ENCODE data around the gene DDX19B.
A peak's percentile ranks its signal among the peaks of the same experiment; 100 is the strongest.
"Not testable (repeated sequence)": the region's sequence is repeated elsewhere in the genome, so short reads cannot be mapped to it uniquely, and the experiment has no call there.

DDX19B gene

DNA sequence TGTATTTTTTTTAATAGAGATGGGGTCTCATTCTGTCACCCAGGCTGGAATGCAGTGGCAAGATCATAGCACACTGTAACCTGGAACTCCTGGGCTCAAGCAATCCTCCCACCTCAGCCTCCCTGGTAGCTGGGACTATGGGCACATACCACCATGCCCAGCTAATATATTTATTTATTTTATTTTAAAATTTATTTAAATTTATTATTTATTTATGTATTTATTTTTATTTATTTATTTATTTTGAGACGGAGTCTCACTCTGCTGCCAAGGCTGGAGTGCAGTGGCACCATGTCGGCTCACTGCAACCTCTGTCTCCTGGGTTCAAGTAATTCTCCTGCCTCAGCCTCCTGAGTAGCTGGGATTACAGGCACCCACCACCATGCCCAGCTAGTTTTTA is 8.7 kb downstream of the DDX19B start:
- not testable (repeated sequence) for H3K27ac ChIP-seq (ENCODE audit: low read depth, low read length); H2AFZ ChIP-seq (ENCODE audit: low read length, unreplicated experiment); H3K27me3 ChIP-seq (ENCODE audit: insufficient read depth, low read length); H3K36me3 ChIP-seq (ENCODE audit: insufficient read depth, low read length); H3K4me3 ChIP-seq (ENCODE audit: low read depth, low read length); H3K4me1 ChIP-seq (ENCODE audit: control insufficient read depth, insufficient read depth, low read length, unreplicated experiment)
- peaks cover 38% of the 10 kb centered on the region for H3K79me2 ChIP-seq (ENCODE audit: control insufficient read depth, insufficient read depth, low read length, unreplicated experiment)

- H2AFZ ChIP-seq (ENCODE audit: low read length, unreplicated experiment), result no peak overlapping the region
- H3K27ac ChIP-seq (ENCODE audit: low read depth, low read length), result no peak overlapping the region
- H3K4me1 ChIP-seq (ENCODE audit: control insufficient read depth, insufficient read depth, low read length, unreplicated experiment), result peaks cover 4% of the 10 kb centered on the region
- H3K79me2 ChIP-seq (ENCODE audit: control insufficient read depth, insufficient read depth, low read length, unreplicated experiment), result no peaks in the 10 kb centered on the region
- H3K36me3 ChIP-seq (ENCODE audit: insufficient read depth, low read length), result peaks cover 11% of the 10 kb centered on the region
- H3K4me3 ChIP-seq (ENCODE audit: low read depth, low read length), result no peak overlapping the region
- H3K27me3 ChIP-seq (ENCODE audit: insufficient read depth, low read length), result no peaks in the 10 kb centered on the region
These were observed 21.1 kb downstream of the DDX19B start for GRCh38 chr16:70320121-70320520.

DNA sequence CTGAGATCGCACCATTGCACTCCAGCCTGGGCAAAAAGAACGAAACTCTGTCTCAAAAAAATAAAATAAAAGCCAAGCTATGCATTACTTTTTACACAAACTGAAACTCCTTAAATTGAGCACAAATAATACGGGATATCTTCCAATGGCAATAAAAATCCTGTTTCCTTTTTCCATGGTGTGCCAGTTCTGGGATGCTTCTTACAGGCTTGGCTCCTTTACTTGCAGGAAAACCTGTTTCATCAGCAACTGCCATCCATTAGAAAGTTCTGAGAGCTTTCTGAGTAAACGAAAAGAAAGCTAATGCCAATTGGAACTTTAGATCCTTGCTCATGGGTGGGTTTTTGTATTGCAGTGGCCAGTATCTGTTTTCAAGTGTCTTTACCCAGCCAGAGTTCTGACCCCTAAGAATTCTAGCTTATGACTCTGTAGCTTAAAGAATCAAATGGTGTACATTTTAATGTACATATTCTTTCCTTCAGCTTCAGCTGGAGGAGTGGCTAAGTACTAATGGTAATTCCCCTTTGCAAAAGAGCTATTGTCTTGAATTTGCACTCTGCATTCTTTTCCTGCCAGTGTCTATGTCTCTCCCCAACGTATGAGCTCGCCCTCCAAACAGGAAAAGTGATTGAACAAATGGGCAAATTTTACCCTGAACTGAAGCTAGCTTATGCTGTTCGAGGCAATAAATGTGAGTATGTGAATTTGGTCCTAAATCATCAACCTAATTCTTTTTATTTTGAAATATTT is 26.2 kb downstream of the DDX19B start:
- H3K27ac ChIP-seq (ENCODE audit: low read depth, low read length), result no peak overlapping the region
- H3K4me1 ChIP-seq (ENCODE audit: control insufficient read depth, insufficient read depth, low read length, unreplicated experiment), result peaks cover 4% of the 10 kb centered on the region
- no peak overlapping the region for H2AFZ ChIP-seq (ENCODE audit: low read length, unreplicated experiment)
- H3K79me2 ChIP-seq (ENCODE audit: control insufficient read depth, insufficient read depth, low read length, unreplicated experiment), result no peaks in the 10 kb centered on the region
- H3K36me3 ChIP-seq (ENCODE audit: insufficient read depth, low read length), result peaks cover 10% of the 10 kb centered on the region
- H3K27me3 ChIP-seq (ENCODE audit: insufficient read depth, low read length), result no peaks in the 10 kb centered on the region
- no peak overlapping the region for H3K4me3 ChIP-seq (ENCODE audit: low read depth, low read length)

GRCh38 chr16:70331091-70331490 is 32.1 kb downstream of the DDX19B start:
- H3K4me1 ChIP-seq (ENCODE audit: control insufficient read depth, insufficient read depth, low read length, unreplicated experiment), result no peaks in the 10 kb centered on the region
- H3K27me3 ChIP-seq (ENCODE audit: insufficient read depth, low read length), result no peaks in the 10 kb centered on the region
- peaks cover 4% of the 10 kb centered on the region; the same call in 1 of the 2 replicates for H3K36me3 ChIP-seq (ENCODE audit: insufficient read depth, low read length)
- no peak overlapping the region for H2AFZ ChIP-seq (ENCODE audit: low read length, unreplicated experiment)
- H3K79me2 ChIP-seq (ENCODE audit: control insufficient read depth, insufficient read depth, low read length, unreplicated experiment), result no peaks in the 10 kb centered on the region
- no peak overlapping the region for H3K4me3 ChIP-seq (ENCODE audit: low read depth, low read length)
- H3K27ac ChIP-seq (ENCODE audit: low read depth, low read length), result no peak overlapping the region

DNA sequence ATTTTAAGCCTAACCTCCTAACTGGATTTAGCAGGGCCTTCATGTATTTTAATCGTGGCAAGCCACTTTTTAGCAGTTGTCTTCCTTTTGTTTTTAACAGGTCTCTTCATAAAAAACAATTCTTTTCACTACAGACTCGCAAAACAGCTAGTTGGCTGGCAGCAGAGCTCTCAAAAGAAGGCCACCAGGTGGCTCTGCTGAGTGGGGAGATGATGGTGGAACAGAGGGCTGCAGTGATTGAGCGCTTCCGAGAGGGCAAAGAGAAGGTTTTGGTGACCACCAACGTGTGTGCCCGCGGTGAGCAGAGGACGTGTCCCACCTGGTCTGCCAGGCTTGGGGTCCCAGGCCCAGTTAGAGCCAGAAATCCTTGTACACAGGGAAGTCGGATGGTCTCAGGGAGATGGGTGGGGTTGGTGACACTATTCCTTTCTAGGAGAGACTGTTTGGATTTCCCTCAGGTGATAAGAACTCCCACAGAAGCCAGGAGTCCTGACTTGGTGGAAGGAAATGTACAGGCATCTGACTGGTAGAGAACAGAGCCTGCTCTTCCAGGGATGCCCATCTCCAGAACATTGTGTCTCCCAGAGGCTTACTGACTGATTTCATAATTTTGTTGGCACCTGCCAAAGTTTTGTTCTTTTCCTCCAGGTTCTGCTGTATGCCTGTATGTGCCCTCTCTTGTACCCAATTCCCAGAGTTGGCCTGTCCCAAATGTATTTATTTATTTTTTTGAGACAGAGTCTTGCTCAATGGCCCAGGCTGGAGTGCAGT is 32.8 kb downstream of the DDX19B start:
- Histone ChIP-seq H3K36me3 (ENCODE audit: insufficient read depth, low read length) (peaks cover 4% of the 10 kb centered on the region; the same call in 1 of the 2 replicates), H3K27ac (ENCODE audit: low read depth, low read length) (no peak overlapping the region)

GRCh38 chr16:70332728-70333127 is 33.7 kb downstream of the DDX19B start:
- not testable (repeated sequence) for H3K27ac ChIP-seq (ENCODE audit: low read depth, low read length); H3K79me2 ChIP-seq (ENCODE audit: control insufficient read depth, insufficient read depth, low read length, unreplicated experiment); H3K27me3 ChIP-seq (ENCODE audit: insufficient read depth, low read length); H3K4me3 ChIP-seq (ENCODE audit: low read depth, low read length); H2AFZ ChIP-seq (ENCODE audit: low read length, unreplicated experiment); H3K36me3 ChIP-seq (ENCODE audit: insufficient read depth, low read length); H3K4me1 ChIP-seq (ENCODE audit: control insufficient read depth, insufficient read depth, low read length, unreplicated experiment)

More for the DNA sequence above, 32.8 kb downstream of the DDX19B start:
- Histone ChIP-seq H3K27me3 (ENCODE audit: insufficient read depth, low read length) (no peaks in the 10 kb centered on the region), H3K79me2 (ENCODE audit: control insufficient read depth, insufficient read depth, low read length, unreplicated experiment) (no peaks in the 10 kb centered on the region), H3K4me3 (ENCODE audit: low read depth, low read length) (no peak overlapping the region), H3K4me1 (ENCODE audit: control insufficient read depth, insufficient read depth, low read length, unreplicated experiment) (no peaks in the 10 kb centered on the region), H2AFZ (ENCODE audit: low read length, unreplicated experiment) (no peak overlapping the region)

DNA sequence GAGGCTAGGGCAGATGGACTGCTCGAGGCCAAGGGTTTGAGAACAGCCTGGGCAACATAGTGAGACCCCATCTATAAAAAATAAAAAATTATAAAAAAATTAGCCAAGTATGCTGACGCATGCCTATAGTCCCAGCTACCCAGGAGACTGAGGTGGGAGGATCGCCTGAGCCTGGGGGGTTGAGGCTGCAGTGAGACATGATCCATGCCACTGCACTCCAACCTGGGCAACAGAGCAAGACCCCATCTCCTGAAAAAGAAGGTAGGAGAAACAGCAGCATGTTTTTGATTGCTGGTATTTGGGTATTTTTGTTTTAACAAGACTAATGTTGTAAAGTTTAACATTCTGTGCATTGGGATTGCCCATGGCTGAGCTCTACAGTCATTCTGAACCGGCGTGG is 38.8 kb downstream of the DDX19B start:
- Histone ChIP-seq H3K4me3 (ENCODE audit: low read depth, low read length) (no peak overlapping the region), H3K27me3 (ENCODE audit: insufficient read depth, low read length) (no peaks in the 10 kb centered on the region), H3K27ac (ENCODE audit: low read depth, low read length) (no peak overlapping the region), H3K36me3 (ENCODE audit: insufficient read depth, low read length) (peaks cover 4% of the 10 kb centered on the region; the same call in 1 of the 2 replicates), H3K4me1 (ENCODE audit: control insufficient read depth, insufficient read depth, low read length, unreplicated experiment) (no peaks in the 10 kb centered on the region), H3K79me2 (ENCODE audit: control insufficient read depth, insufficient read depth, low read length, unreplicated experiment) (no peaks in the 10 kb centered on the region), H2AFZ (ENCODE audit: low read length, unreplicated experiment) (no peak overlapping the region)

DNA sequence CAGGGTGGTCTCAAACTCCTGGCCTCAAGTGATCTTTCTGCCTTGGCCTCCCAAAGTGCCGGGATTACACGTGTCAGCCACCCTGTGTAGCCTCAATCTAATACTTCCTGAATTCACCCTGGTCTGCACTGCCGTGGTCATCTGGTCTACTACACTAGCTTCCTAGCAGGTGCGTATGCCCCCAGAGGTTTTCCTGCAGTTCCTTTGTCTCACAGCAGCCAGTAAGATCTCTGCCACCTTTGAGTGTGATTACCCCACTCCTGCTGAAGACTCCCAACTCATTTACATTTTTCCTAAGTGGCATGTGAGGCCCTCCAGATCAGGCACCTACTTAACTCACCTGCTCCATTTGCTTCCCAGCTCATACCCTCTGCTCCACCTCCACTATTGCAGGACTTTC is 42.6 kb downstream of the DDX19B start:
- H3K79me2 ChIP-seq (ENCODE audit: control insufficient read depth, insufficient read depth, low read length, unreplicated experiment), result peaks cover 7% of the 10 kb centered on the region
- H3K27me3 ChIP-seq (ENCODE audit: insufficient read depth, low read length), result no peaks in the 10 kb centered on the region
- H3K4me3 ChIP-seq (ENCODE audit: low read depth, low read length), result no peak overlapping the region
- H3K36me3 ChIP-seq (ENCODE audit: insufficient read depth, low read length), result no peaks in the 10 kb centered on the region
- H3K27ac ChIP-seq (ENCODE audit: low read depth, low read length), result no peak overlapping the region
- no peak overlapping the region for H2AFZ ChIP-seq (ENCODE audit: low read length, unreplicated experiment)
- peaks cover 6% of the 10 kb centered on the region for H3K4me1 ChIP-seq (ENCODE audit: control insufficient read depth, insufficient read depth, low read length, unreplicated experiment)

- no peak overlapping the region for H3K27ac ChIP-seq (ENCODE audit: low read depth, low read length)
- no peak overlapping the region for H2AFZ ChIP-seq (ENCODE audit: low read length, unreplicated experiment)
- H3K4me1 ChIP-seq (ENCODE audit: control insufficient read depth, insufficient read depth, low read length, unreplicated experiment), result peaks cover 6% of the 10 kb centered on the region
- no peak overlapping the region for H3K4me3 ChIP-seq (ENCODE audit: low read depth, low read length)
- H3K79me2 ChIP-seq (ENCODE audit: control insufficient read depth, insufficient read depth, low read length, unreplicated experiment), result peaks cover 11% of the 10 kb centered on the region
- no peaks in the 10 kb centered on the region for H3K36me3 ChIP-seq (ENCODE audit: insufficient read depth, low read length)
- no peaks in the 10 kb centered on the region for H3K27me3 ChIP-seq (ENCODE audit: insufficient read depth, low read length)
These were observed 43.0 kb downstream of the DDX19B start for GRCh38 chr16:70342016-70342415.

GRCh38 chr16:70345840-70346239 is 46.9 kb downstream of the DDX19B start:
- Histone ChIP-seq H3K79me2 (ENCODE audit: control insufficient read depth, insufficient read depth, low read length, unreplicated experiment) (peaks cover 45% of the 10 kb centered on the region), H3K4me3 (ENCODE audit: low read depth, low read length) (peak overlapping the region; percentile 91), H3K27ac (ENCODE audit: low read depth, low read length) (peak overlapping the region; percentile 73), H3K36me3 (ENCODE audit: insufficient read depth, low read length) (peaks cover 7% of the 10 kb centered on the region), H3K27me3 (ENCODE audit: insufficient read depth, low read length) (no peaks in the 10 kb centered on the region), H2AFZ (ENCODE audit: low read length, unreplicated experiment) (no peak overlapping the region), H3K4me1 (ENCODE audit: control insufficient read depth, insufficient read depth, low read length, unreplicated experiment) (peaks cover 22% of the 10 kb centered on the region)

DNA sequence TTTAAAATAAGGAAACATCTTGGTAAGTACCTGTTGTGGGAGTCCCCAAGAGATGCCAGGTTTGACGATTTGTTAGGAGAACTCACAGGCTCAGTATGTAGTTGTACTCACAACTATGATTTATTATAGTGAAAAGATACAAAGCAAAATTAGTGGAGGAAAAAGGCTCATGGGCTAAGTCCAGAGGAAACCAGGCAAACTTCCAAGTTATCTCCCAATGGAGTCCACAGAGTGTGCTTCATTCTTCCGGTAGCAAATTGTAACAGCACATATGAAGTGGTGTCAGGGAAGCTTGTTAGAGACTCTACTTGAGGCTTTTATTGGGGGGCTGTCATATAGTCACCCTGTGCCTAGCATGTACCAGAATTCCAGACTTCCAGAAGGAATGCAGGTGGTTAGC is 50.0 kb downstream of the DDX19B start:
- peaks cover 12% of the 10 kb centered on the region for H3K36me3 ChIP-seq (ENCODE audit: insufficient read depth, low read length)
- H3K27me3 ChIP-seq (ENCODE audit: insufficient read depth, low read length), result no peaks in the 10 kb centered on the region
- H3K27ac ChIP-seq (ENCODE audit: low read depth, low read length), result no peak overlapping the region
- H2AFZ ChIP-seq (ENCODE audit: low read length, unreplicated experiment), result no peak overlapping the region
- peak overlapping the region; percentile 5 for H3K4me3 ChIP-seq (ENCODE audit: low read depth, low read length)
- peaks cover 22% of the 10 kb centered on the region for H3K4me1 ChIP-seq (ENCODE audit: control insufficient read depth, insufficient read depth, low read length, unreplicated experiment)
- H3K79me2 ChIP-seq (ENCODE audit: control insufficient read depth, insufficient read depth, low read length, unreplicated experiment), result peaks cover 45% of the 10 kb centered on the region
